ENCODE results near the gene GDPD4.

The GDPD4 gene

GRCh38 chr11:77178150-77178549, 123.3 kb downstream of the GDPD4 start:
- TF ChIP-seq CTCF (IDR thresholded peaks at IDR 0.05) = no peak

GRCh38 chr11:77176996-77177395, 124.5 kb downstream of the GDPD4 start:
- TF ChIP-seq CTCF (IDR thresholded peaks at IDR 0.05) = no peak

- TF ChIP-seq CTCF (IDR thresholded peaks at IDR 0.05) = no peak
These were observed 125.5 kb downstream of the GDPD4 start for GRCh38 chr11:77175869-77176539.

GRCh38 chr11:77175021-77175842, 126.3 kb downstream of the GDPD4 start:
- TF ChIP-seq CTCF (IDR thresholded peaks at IDR 0.05) = no peak

GRCh38 chr11:77174559-77174958, 126.9 kb downstream of the GDPD4 start:
- TF ChIP-seq CTCF (IDR thresholded peaks at IDR 0.05) = no peak

- no peak for TF ChIP-seq CTCF (IDR thresholded peaks at IDR 0.05)
These were observed 128.0 kb downstream of the GDPD4 start for GRCh38 chr11:77173494-77173893.

GRCh38 chr11:77172666-77172982, 128.9 kb downstream of the GDPD4 start:
- no peak for TF ChIP-seq CTCF (IDR thresholded peaks at IDR 0.05)
